Measurements from ENCODE around the gene DNAI2.
"Not testable (repeated sequence)": the region's sequence is repeated elsewhere in the genome, so short reads cannot be mapped to it uniquely, and the experiment has no call there.

The DNAI2 gene

GRCh38 chr17:74280093-74280513 lies 6.1 kb downstream of the DNAI2 start (continued):
- TF ChIP-seq PPARA (CRISPR knock-in tag; IDR thresholded peaks at IDR 0.05; ENCODE audit: borderline replicate concordance): no peak
- TF ChIP-seq ARNTL (CRISPR knock-in tag; IDR thresholded peaks at IDR 0.05; ENCODE audit: borderline replicate concordance, low read depth): no peak
- TF ChIP-seq ZNF70 (CRISPR knock-in tag; IDR thresholded peaks at IDR 0.05): no peak
- no peak for TF ChIP-seq ZC3H10 (CRISPR knock-in tag; IDR thresholded peaks at IDR 0.05)
- no peak for TF ChIP-seq TCF4 (CRISPR knock-in tag; IDR thresholded peaks at IDR 0.05; ENCODE audit: borderline replicate concordance)

GRCh38 chr17:74281799-74282198 lies 7.8 kb downstream of the DNAI2 start:
- TF ChIP-seq CREB5 (CRISPR knock-in tag; IDR thresholded peaks at IDR 0.05; ENCODE audit: low read depth) (no peak), PPARA (CRISPR knock-in tag; IDR thresholded peaks at IDR 0.05; ENCODE audit: borderline replicate concordance) (no peak), ISL1 (CRISPR knock-in tag; IDR thresholded peaks at IDR 0.05) (no peak), ESRRG (CRISPR knock-in tag; IDR thresholded peaks at IDR 0.05) (no peak), CSDC2 (CRISPR knock-in tag; IDR thresholded peaks at IDR 0.05) (no peak), ZNF8 (CRISPR knock-in tag; IDR thresholded peaks at IDR 0.05) (no peak), TOX (CRISPR knock-in tag; IDR thresholded peaks at IDR 0.05; ENCODE audit: borderline replicate concordance) (no peak), ZFP3 (CRISPR knock-in tag; IDR thresholded peaks at IDR 0.05) (no peak), ZC3H10 (CRISPR knock-in tag; IDR thresholded peaks at IDR 0.05) (no peak)
- ATAC-seq: no peak

- ATAC-seq: not testable (repeated sequence)
Observed at GRCh38 chr17:74282274-74282586, 8.2 kb downstream of the DNAI2 start.

GRCh38 chr17:74282587-74283370 lies 8.7 kb downstream of the DNAI2 start:
- no peak for TF ChIP-seq OSR1 (CRISPR knock-in tag; IDR thresholded peaks at IDR 0.05)
- TF ChIP-seq PPARA (CRISPR knock-in tag; IDR thresholded peaks at IDR 0.05; ENCODE audit: borderline replicate concordance): no peak
- no peak for TF ChIP-seq POU6F1 (CRISPR knock-in tag; IDR thresholded peaks at IDR 0.05; ENCODE audit: borderline replicate concordance, low read depth)
- TF ChIP-seq RARB (CRISPR knock-in tag; IDR thresholded peaks at IDR 0.05): no peak
- TF ChIP-seq ZNF8 (CRISPR knock-in tag; IDR thresholded peaks at IDR 0.05): no peak
- TF ChIP-seq ZNF565 (CRISPR knock-in tag; conservative IDR thresholded peaks at IDR 0.05; ENCODE audit: low read depth): no peak
- TF ChIP-seq CSDC2 (CRISPR knock-in tag; IDR thresholded peaks at IDR 0.05): no peak
- no peak for TF ChIP-seq ZFP30 (CRISPR knock-in tag; IDR thresholded peaks at IDR 0.05)
- no peak for ATAC-seq

GRCh38 chr17:74283371-74283673 lies 9.3 kb downstream of the DNAI2 start:
- TF ChIP-seq TCF4 (CRISPR knock-in tag; IDR thresholded peaks at IDR 0.05; ENCODE audit: borderline replicate concordance) (no peak), ZFP3 (CRISPR knock-in tag; IDR thresholded peaks at IDR 0.05) (no peak), TOX (CRISPR knock-in tag; IDR thresholded peaks at IDR 0.05; ENCODE audit: borderline replicate concordance) (no peak), ESRRG (CRISPR knock-in tag; IDR thresholded peaks at IDR 0.05) (no peak), BACH2 (CRISPR knock-in tag; IDR thresholded peaks at IDR 0.05; ENCODE audit: borderline replicate concordance) (no peak), ISL1 (CRISPR knock-in tag; IDR thresholded peaks at IDR 0.05) (no peak), SNAI2 (CRISPR knock-in tag; IDR thresholded peaks at IDR 0.05) (no peak), ARNTL (CRISPR knock-in tag; IDR thresholded peaks at IDR 0.05; ENCODE audit: borderline replicate concordance, low read depth) (no peak), ZFP30 (CRISPR knock-in tag; IDR thresholded peaks at IDR 0.05) (no peak), CSDC2 (CRISPR knock-in tag; IDR thresholded peaks at IDR 0.05) (no peak), PPARA (CRISPR knock-in tag; IDR thresholded peaks at IDR 0.05; ENCODE audit: borderline replicate concordance) (no peak), ZNF565 (CRISPR knock-in tag; conservative IDR thresholded peaks at IDR 0.05; ENCODE audit: low read depth) (no peak), ZC3H10 (CRISPR knock-in tag; IDR thresholded peaks at IDR 0.05) (no peak), RARB (CRISPR knock-in tag; IDR thresholded peaks at IDR 0.05) (no peak), ZNF8 (CRISPR knock-in tag; IDR thresholded peaks at IDR 0.05) (no peak), GLIS3 (CRISPR knock-in tag; IDR thresholded peaks at IDR 0.05) (no peak), CSRNP3 (CRISPR knock-in tag; IDR thresholded peaks at IDR 0.05) (no peak), ZNF70 (CRISPR knock-in tag; IDR thresholded peaks at IDR 0.05) (no peak), CREB5 (CRISPR knock-in tag; IDR thresholded peaks at IDR 0.05; ENCODE audit: low read depth) (no peak), POU6F1 (CRISPR knock-in tag; IDR thresholded peaks at IDR 0.05; ENCODE audit: borderline replicate concordance, low read depth) (no peak)
- no peak for ATAC-seq

Measured in SK-N-SH treated with all-trans-retinoic acid at 6 μM for 48 hours (cell line).